HG03442 (cell line): ENCODE data around the gene CEACAM18.
"Not testable (repeated sequence)": the region's sequence is repeated elsewhere in the genome, so short reads cannot be mapped to it uniquely, and the experiment has no call there.

ENCODE experiments used
- ATAC-seq: cut with Tn5 transposase; IDR thresholded peaks from one replicate; pipeline ENCODE4 v1.9.1; 2021; ENCODE audit warnings: mild to moderate bottlenecking, moderate library complexity; ENCODE audit not compliant: unreplicated experiment

Gene CEACAM18

GRCh38 chr19:51460164-51460992 is 18.0 kb upstream of the CEACAM18 start:
- no peak for ATAC-seq

- ATAC-seq, result no peak
Observed at GRCh38 chr19:51461723-51462161, 16.6 kb upstream of the CEACAM18 start.

- ATAC-seq, result no peak
Observed at GRCh38 chr19:51462276-51462675, 16.1 kb upstream of the CEACAM18 start.

- ATAC-seq, result no peak
Observed at GRCh38 chr19:51462681-51463080, 15.7 kb upstream of the CEACAM18 start.

GRCh38 chr19:51463976-51464581 is 14.3 kb upstream of the CEACAM18 start:
- not testable (repeated sequence) for ATAC-seq

GRCh38 chr19:51466723-51467122 is 11.6 kb upstream of the CEACAM18 start:
- no peak for ATAC-seq

GRCh38 chr19:51467864-51468544 is 10.3 kb upstream of the CEACAM18 start:
- no peak for ATAC-seq

GRCh38 chr19:51468545-51468920 is 9.8 kb upstream of the CEACAM18 start:
- ATAC-seq, result no peak

GRCh38 chr19:51469162-51469561 is 9.2 kb upstream of the CEACAM18 start:
- no peak for ATAC-seq

- ATAC-seq, result no peak
Observed at GRCh38 chr19:51469629-51470028, 8.7 kb upstream of the CEACAM18 start.

GRCh38 chr19:51470966-51471365 is 7.4 kb upstream of the CEACAM18 start:
- ATAC-seq, result no peak

- no peak for ATAC-seq
Observed at GRCh38 chr19:51471527-51471926, 6.8 kb upstream of the CEACAM18 start.

- ATAC-seq, result no peak
Observed at GRCh38 chr19:51472607-51473006, 5.7 kb upstream of the CEACAM18 start.

GRCh38 chr19:51473009-51473707 is 5.2 kb upstream of the CEACAM18 start:
- ATAC-seq, result no peak

GRCh38 chr19:51476164-51476563 is 2.2 kb upstream of the CEACAM18 start:
- ATAC-seq, result no peak

- no peak for ATAC-seq
Observed at GRCh38 chr19:51477344-51477743, 995 bp upstream of the CEACAM18 start.

- ATAC-seq, result no peak
Observed at GRCh38 chr19:51479531-51480331, 1.4 kb downstream of the CEACAM18 start.

- no peak for ATAC-seq
Observed at GRCh38 chr19:51480590-51480989, 2.3 kb downstream of the CEACAM18 start.

- no peak for ATAC-seq
Observed at GRCh38 chr19:51485960-51486660, 7.8 kb downstream of the CEACAM18 start.

- ATAC-seq, result no peak
Observed at GRCh38 chr19:51488491-51488890, 10.2 kb downstream of the CEACAM18 start.
